Measurements from ENCODE around the gene EPC1. TPM values are rescaled to one million over a fixed set of nuclear protein-coding genes. Genes with fewer than 3 reads are reported as not detected.

Gene EPC1
- total RNA-seq, 2 donors from 2014 or later = 43.4 to 45.9 TPM

DNA sequence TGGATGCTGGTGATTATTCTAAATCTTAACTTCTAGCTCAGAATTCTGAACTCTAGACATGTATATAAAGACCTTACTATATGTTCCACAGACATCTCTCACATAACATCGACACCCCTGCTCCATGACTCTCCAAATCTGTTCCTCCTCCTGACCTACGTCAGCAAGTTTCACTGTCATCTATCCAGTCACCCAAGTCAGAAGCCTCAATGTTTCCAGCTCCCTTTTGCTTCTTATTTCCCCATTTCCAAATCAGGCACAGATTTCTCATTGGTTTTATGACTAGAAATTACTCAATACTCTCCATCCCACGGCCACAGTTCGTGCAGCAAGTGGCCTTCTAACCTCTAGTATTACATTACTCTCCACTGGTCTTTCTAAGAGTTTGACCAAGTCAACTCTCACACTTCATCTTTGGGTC, 28.5 kb downstream of the EPC1 start:
- H3K4me3 Mint-ChIP-seq = peak overlapping the region; percentile 58
- H3K27ac Mint-ChIP-seq = peak overlapping the region; percentile 53 to 67
- peaks cover 58 to 79% of the 10 kb centered on the region in 2 donors for H3K4me1 Mint-ChIP-seq (ENCODE audit: low read depth in 2 of 2)
- H3K36me3 Mint-ChIP-seq = no peaks in the 10 kb centered on the region
- no peaks in the 10 kb centered on the region for H3K27me3 Mint-ChIP-seq
- ATAC-seq (peak; percentile 54 to 66), DNase-seq (ENCODE audit: low spot score) (no peak)
- H3K9me3 Mint-ChIP-seq = no peaks in the 10 kb centered on the region

- Mint-ChIP-seq H3K36me3 (no peaks in the 10 kb centered on the region), H3K9me3 (no peaks in the 10 kb centered on the region), H3K4me1 (ENCODE audit: low read depth in 2 of 2) (peaks cover 64 to 80% of the 10 kb centered on the region in 2 donors), H3K27me3 (no peaks in the 10 kb centered on the region), H3K27ac (peak overlapping the region; percentile 53 to 67), H3K4me3 (peak overlapping the region; percentile 58)
- ATAC-seq (peak; percentile 86 to 96), DNase-seq (ENCODE audit: low spot score) (no peak)
Measured at GRCh38 chr10:32317795-32318357, 29.1 kb downstream of the EPC1 start.

GRCh38 chr10:32315424-32315823, 31.5 kb downstream of the EPC1 start:
- no peaks in the 10 kb centered on the region for H3K36me3 Mint-ChIP-seq
- no peaks in the 10 kb centered on the region for H3K27me3 Mint-ChIP-seq
- peaks cover 56 to 68% of the 10 kb centered on the region in 2 donors for H3K4me1 Mint-ChIP-seq (ENCODE audit: low read depth in 2 of 2)
- DNase-seq (ENCODE audit: low spot score) (no peak), ATAC-seq (no peak)
- H3K27ac Mint-ChIP-seq = peak overlapping the region in 1 of 2 donors; percentile 67
- no peaks in the 10 kb centered on the region for H3K9me3 Mint-ChIP-seq
- no peak overlapping the region for H3K4me3 Mint-ChIP-seq

- peaks cover 54 to 61% of the 10 kb centered on the region in 2 donors for H3K4me1 Mint-ChIP-seq (ENCODE audit: low read depth in 2 of 2)
- peak overlapping the region; percentile 6 to 20 for H3K27ac Mint-ChIP-seq
- no peak overlapping the region for H3K4me3 Mint-ChIP-seq
Measured at GRCh38 chr10:32314588-32314987, 32.4 kb downstream of the EPC1 start.

DNA sequence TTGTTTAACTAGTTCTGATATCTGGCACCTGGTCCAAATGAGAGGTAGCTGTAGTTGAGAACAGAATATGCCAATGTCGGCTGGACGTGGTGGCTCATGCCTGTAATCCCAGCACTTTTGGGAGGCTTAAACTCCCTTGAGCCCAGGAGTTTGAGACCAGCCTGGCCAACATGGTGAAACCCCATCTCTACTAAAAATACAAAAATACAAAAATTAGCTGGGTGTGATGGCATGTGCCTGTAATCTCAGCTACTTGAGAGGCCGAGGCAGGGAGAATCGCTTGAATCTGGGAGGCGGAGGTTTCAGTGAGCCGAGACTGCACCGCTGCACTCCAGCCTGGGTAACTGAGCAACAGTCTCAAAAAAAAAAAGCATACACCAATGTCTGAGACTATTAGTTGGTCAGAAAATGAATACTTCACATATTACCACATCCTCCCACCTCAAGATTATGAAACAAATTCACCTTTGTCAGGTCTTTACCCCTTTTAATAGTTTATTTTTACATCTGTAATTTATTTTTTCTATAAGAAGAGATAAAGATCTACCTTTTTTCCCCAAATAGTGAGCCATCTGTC, 38.8 kb downstream of the EPC1 start:
- DNase-seq (ENCODE audit: low spot score) = no peak
- peak in 1 of 2 donors; percentile 65 for ATAC-seq
- Mint-ChIP-seq H3K9me3 (no peaks in the 10 kb centered on the region), H3K36me3 (peaks cover 6% of the 10 kb centered on the region), H3K27me3 (no peaks in the 10 kb centered on the region), H3K4me3 (peak overlapping the region; percentile 49), H3K27ac (peak overlapping the region; percentile 54 to 91), H3K4me1 (ENCODE audit: low read depth in 2 of 2) (peaks cover 48 to 55% of the 10 kb centered on the region in 2 donors)

More at GRCh38 chr10:32314588-32314987, 32.4 kb downstream of the EPC1 start:
- Mint-ChIP-seq H3K27me3 (no peaks in the 10 kb centered on the region), H3K36me3 (no peaks in the 10 kb centered on the region), H3K9me3 (no peaks in the 10 kb centered on the region)
- ATAC-seq (no peak), DNase-seq (ENCODE audit: low spot score) (no peak)

DNA sequence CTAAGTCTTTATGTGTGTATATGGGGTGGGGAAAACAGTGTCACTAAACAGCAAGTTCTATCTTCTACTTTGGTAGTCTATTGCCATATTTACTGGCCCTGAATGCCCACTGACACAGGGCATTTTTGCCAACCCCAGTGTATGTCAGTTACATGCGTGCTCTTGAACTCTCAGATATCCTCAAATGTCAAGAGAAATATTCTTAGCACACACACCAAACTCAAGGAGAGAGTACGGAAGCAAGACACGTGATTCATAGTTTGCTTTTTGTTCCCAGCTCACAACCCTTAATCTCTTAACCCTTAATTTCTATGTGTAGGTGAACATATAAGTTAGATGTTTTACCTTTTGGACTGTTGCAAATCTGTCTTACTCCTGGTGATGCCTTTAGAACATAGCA, 39.3 kb downstream of the EPC1 start:
- peak overlapping the region; percentile 2 for H3K4me3 Mint-ChIP-seq
- peak overlapping the region; percentile 10 to 91 for H3K27ac Mint-ChIP-seq
- peaks cover 47 to 51% of the 10 kb centered on the region in 2 donors for H3K4me1 Mint-ChIP-seq (ENCODE audit: low read depth in 2 of 2)
- no peak for DNase-seq (ENCODE audit: low spot score)
- ATAC-seq = no peak
- H3K36me3 Mint-ChIP-seq = peaks cover 6% of the 10 kb centered on the region
- H3K9me3 Mint-ChIP-seq = no peaks in the 10 kb centered on the region
- H3K27me3 Mint-ChIP-seq = no peaks in the 10 kb centered on the region

DNA sequence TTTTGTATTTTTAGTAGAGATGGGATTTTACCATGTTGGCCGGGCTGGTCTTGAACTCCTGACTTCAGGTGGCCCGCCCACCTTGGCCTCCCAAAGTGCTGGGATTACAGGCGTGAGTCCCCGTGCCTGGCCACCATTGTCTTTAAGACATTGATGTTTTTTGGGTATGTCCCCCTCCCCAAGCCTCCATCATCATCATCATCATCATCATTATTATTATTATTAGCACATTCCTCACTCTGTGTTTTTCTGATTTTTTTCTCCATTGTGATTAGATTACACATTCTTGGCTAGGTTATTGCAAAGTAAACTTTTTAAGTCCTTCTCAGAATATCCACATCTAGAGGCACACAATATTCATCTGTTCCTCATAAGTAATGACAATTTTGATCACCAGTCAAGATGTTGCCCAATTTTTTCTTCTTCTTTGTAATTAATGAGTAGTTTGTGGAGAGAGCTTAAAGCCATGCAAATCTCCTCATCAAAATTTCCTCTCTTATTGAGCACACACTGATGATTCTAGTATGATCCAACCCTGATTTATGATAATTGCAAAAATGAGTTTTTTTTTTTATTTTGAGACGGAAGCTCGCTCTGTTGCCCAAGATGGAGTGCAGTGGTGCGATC, 47.5 kb downstream of the EPC1 start:
- Mint-ChIP-seq H3K4me1 (ENCODE audit: low read depth in 2 of 2) (peaks cover 42 to 44% of the 10 kb centered on the region in 2 donors), H3K4me3 (no peak overlapping the region), H3K27ac (peak overlapping the region in 1 of 2 donors; percentile 12), H3K36me3 (peaks cover 6% of the 10 kb centered on the region), H3K9me3 (no peaks in the 10 kb centered on the region), H3K27me3 (no peaks in the 10 kb centered on the region)
- no peak for DNase-seq (ENCODE audit: low spot score)
- ATAC-seq = no peak

GRCh38 chr10:32298075-32298812, 48.7 kb downstream of the EPC1 start:
- Mint-ChIP-seq H3K27me3 (no peaks in the 10 kb centered on the region), H3K9me3 (no peaks in the 10 kb centered on the region), H3K36me3 (peaks cover under 1% of the 10 kb centered on the region), H3K4me3 (no peak overlapping the region), H3K27ac (peak overlapping the region; percentile 4 to 12), H3K4me1 (ENCODE audit: low read depth in 2 of 2) (peaks cover 35 to 39% of the 10 kb centered on the region in 2 donors)
- ATAC-seq (no peak), DNase-seq (ENCODE audit: low spot score) (no peak)

- Mint-ChIP-seq H3K27ac (peak overlapping the region; percentile 34 to 58), H3K27me3 (no peaks in the 10 kb centered on the region), H3K4me1 (ENCODE audit: low read depth in 2 of 2) (peaks cover 20 to 22% of the 10 kb centered on the region in 2 donors), H3K9me3 (no peaks in the 10 kb centered on the region), H3K4me3 (no peak overlapping the region), H3K36me3 (no peaks in the 10 kb centered on the region)
- DNase-seq (ENCODE audit: low spot score) = no peak
- ATAC-seq = no peak
Measured at GRCh38 chr10:32295027-32295426, 51.9 kb downstream of the EPC1 start.

- peaks cover 13 to 14% of the 10 kb centered on the region in 2 donors for H3K4me1 Mint-ChIP-seq (ENCODE audit: low read depth in 2 of 2)
- no peaks in the 10 kb centered on the region for H3K36me3 Mint-ChIP-seq
- no peak overlapping the region for H3K4me3 Mint-ChIP-seq
- no peak for ATAC-seq
- H3K9me3 Mint-ChIP-seq = no peaks in the 10 kb centered on the region
- no peaks in the 10 kb centered on the region for H3K27me3 Mint-ChIP-seq
- H3K27ac Mint-ChIP-seq = no peak overlapping the region
- DNase-seq (ENCODE audit: low spot score) = no peak
Measured at GRCh38 chr10:32293581-32293980, 53.4 kb downstream of the EPC1 start.

GRCh38 chr10:32279795-32280194, 67.2 kb downstream of the EPC1 start:
- H3K27ac Mint-ChIP-seq = no peak overlapping the region
- no peaks in the 10 kb centered on the region for H3K9me3 Mint-ChIP-seq
- H3K36me3 Mint-ChIP-seq = no peaks in the 10 kb centered on the region
- no peaks in the 10 kb centered on the region for H3K27me3 Mint-ChIP-seq
- H3K4me3 Mint-ChIP-seq = no peak overlapping the region
- peaks cover 0 to 3% of the 10 kb centered on the region in 2 donors for H3K4me1 Mint-ChIP-seq (ENCODE audit: low read depth in 2 of 2)
- ATAC-seq = no peak
- no peak for DNase-seq (ENCODE audit: low spot score)

DNA sequence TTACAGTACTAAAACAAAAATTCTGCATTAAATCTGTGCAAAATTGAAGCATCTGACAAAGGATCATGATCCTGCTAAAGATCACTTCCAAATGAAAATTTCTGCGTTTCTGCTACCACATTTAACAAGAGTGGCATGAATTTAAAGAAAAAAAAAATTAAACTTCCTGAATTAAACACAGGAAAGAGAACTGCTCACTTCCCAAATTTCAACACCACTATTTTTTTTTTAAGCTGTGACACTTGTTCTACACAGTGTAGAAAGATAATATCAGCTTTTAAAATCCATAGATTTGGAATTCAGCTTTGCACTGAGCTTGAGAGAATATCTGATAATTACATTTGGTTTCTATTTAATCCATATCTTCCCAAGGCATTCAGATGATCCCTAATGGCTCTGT, 73.6 kb downstream of the EPC1 start:
- Mint-ChIP-seq H3K4me1 (ENCODE audit: low read depth in 2 of 2) (peaks cover 0 to 3% of the 10 kb centered on the region in 2 donors), H3K27ac (no peak overlapping the region), H3K36me3 (peaks cover 10% of the 10 kb centered on the region), H3K4me3 (no peak overlapping the region), H3K9me3 (no peaks in the 10 kb centered on the region), H3K27me3 (no peaks in the 10 kb centered on the region)
- ATAC-seq (no peak), DNase-seq (ENCODE audit: low spot score) (no peak)

- no peaks in the 10 kb centered on the region for H3K4me1 Mint-ChIP-seq (ENCODE audit: low read depth in 2 of 2)
- no peaks in the 10 kb centered on the region for H3K27me3 Mint-ChIP-seq
- H3K27ac Mint-ChIP-seq = no peak overlapping the region
- ATAC-seq (no peak), DNase-seq (ENCODE audit: low spot score) (no peak)
- peaks cover 16% of the 10 kb centered on the region for H3K36me3 Mint-ChIP-seq
- no peaks in the 10 kb centered on the region for H3K9me3 Mint-ChIP-seq
- H3K4me3 Mint-ChIP-seq = no peak overlapping the region
Measured at GRCh38 chr10:32271617-32272016, 75.3 kb downstream of the EPC1 start.

All from natural killer cell treated with Interleukin-12 subunit alpha and Interleukin-12 subunit beta and Interleukin-15 and Interleukin-18, amount 100 ng/mL, for 72 hours (primary cell).